Keratinocyte (primary cell): ENCODE data around the gene ATP11A. TPM values are rescaled to one million over a fixed set of nuclear protein-coding genes. Genes with fewer than 3 reads are reported as not detected.
"Not testable (repeated sequence)": the region's sequence is repeated elsewhere in the genome, so short reads cannot be mapped to it uniquely, and the experiment has no call there.

Source experiments
- DNase-seq: peaks from one replicate; pipeline ENCODE4 v3.0.0-alpha.2; 2011; ENCODE audit warnings: low read depth, missing footprints, low spot score
- FAIRE-seq: peaks from 2 replicates; lab custom pipeline; 2011; peaks lifted over from hg19 to GRCh38; lab: Jason Lieb, UNC
- H2AFZ ChIP-seq: 2 replicates; pipeline ENCODE4 v1.6.0; 2012; ENCODE audit warnings: low read length, control low read depth, inconsistent platforms; ENCODE audit not compliant: control insufficient read depth
- H3K27ac ChIP-seq: 2 replicates; pipeline ENCODE4 v1.5.1; 2011; ENCODE audit warnings: low read length; ENCODE audit not compliant: control insufficient read depth, insufficient read depth
- H3K27me3 ChIP-seq: 3 replicates; pipeline ENCODE4 v1.6.0; 2011; ENCODE audit warnings: low read length; ENCODE audit not compliant: control insufficient read depth, insufficient read depth; ENCODE audit errors: extremely low read depth
- H3K36me3 ChIP-seq, 2 experiments: 2 replicates in 1 of 2; 3 replicates in 1 of 2; pipeline ENCODE4 v1.5.1; 2011; ENCODE audit warnings: low read length in 2 of 2, mild to moderate bottlenecking in 1 of 2; ENCODE audit not compliant: control insufficient read depth in 2 of 2, insufficient read depth in 2 of 2; ENCODE audit errors: extremely low read depth in 1 of 2
- H3K4me1 ChIP-seq: 3 replicates; pipeline ENCODE4 v1.5.1; 2011; ENCODE audit warnings: low read length; ENCODE audit not compliant: control insufficient read depth, insufficient read depth; ENCODE audit errors: extremely low read depth
- H3K4me2 ChIP-seq: 3 replicates; pipeline ENCODE4 v1.6.0; 2011; ENCODE audit warnings: low read depth, low read length; ENCODE audit not compliant: control insufficient read depth, insufficient read depth; ENCODE audit errors: extremely low read depth
- H3K4me3 ChIP-seq, 3 experiments: fragments of 200-600 bp in 1 of 3; sonication (generic) in 1 of 3; 2 replicates in 2 of 3; 3 replicates in 1 of 3; pipeline ENCODE4 v1.5.1; 2011 to 2016; ENCODE audit warnings: low read length in 3 of 3, mild to moderate bottlenecking in 3 of 3, control low read depth in 2 of 3, inconsistent platforms in 1 of 3, low read depth in 1 of 3, mixed read lengths in 1 of 3, mixed run types in 1 of 3, moderate library complexity in 1 of 3; ENCODE audit not compliant: control insufficient read depth in 2 of 3, insufficient read depth in 2 of 3; ENCODE audit errors: extremely low read depth in 1 of 3
- H3K79me2 ChIP-seq: 2 replicates; pipeline ENCODE4 v1.6.0; 2012; ENCODE audit warnings: low read length; ENCODE audit not compliant: control insufficient read depth, insufficient read depth
- H3K9ac ChIP-seq: 3 replicates; pipeline ENCODE4 v1.6.0; 2011; ENCODE audit warnings: low read length; ENCODE audit not compliant: control insufficient read depth, insufficient read depth; ENCODE audit errors: extremely low read depth
- H3K9me1 ChIP-seq: 3 replicates; pipeline ENCODE4 v1.6.0; 2011; ENCODE audit warnings: low read length; ENCODE audit not compliant: control insufficient read depth, insufficient read depth; ENCODE audit errors: extremely low read depth
- H3K9me3 ChIP-seq: 2 replicates; pipeline ENCODE4 v1.5.1; 2012; ENCODE audit warnings: low read depth, low read length; ENCODE audit not compliant: control insufficient read depth
- H4K20me1 ChIP-seq: 3 replicates; pipeline ENCODE4 v1.6.0; 2011; ENCODE audit warnings: low read length; ENCODE audit not compliant: control insufficient read depth, insufficient read depth; ENCODE audit errors: extremely low read depth
- CTCF ChIP-seq, 3 experiments: IDR thresholded peaks in 1 of 3; conservative IDR thresholded peaks in 1 of 3; optimal IDR thresholded peaks in 1 of 3; 2 replicates in 2 of 3; 3 replicates in 1 of 3; pipeline versions ENCODE3 to v1.5.1; 2011; ENCODE audit warnings: low read length in 3 of 3, mild to moderate bottlenecking in 3 of 3, moderate library complexity in 2 of 3, control low read depth in 1 of 3, inconsistent platforms in 1 of 3; ENCODE audit not compliant: insufficient read depth in 2 of 3; ENCODE audit errors: extremely low read depth in 1 of 3
- EZH2 ChIP-seq: IDR thresholded peaks from one replicate; pipeline ENCODE4 v1.6.1; 2012; ENCODE audit warnings: inconsistent platforms, mild to moderate bottlenecking, low read length, moderate library complexity
- dilution Hi-C: fragments of 300-500 bp; cut with MboI; formaldehyde crosslinking; loops from one replicate; pipeline ENCODE4 v1.7.0; 2020; ENCODE audit warnings: low sequenced_read_pairs; ENCODE audit not compliant: extremely low pct_ligation_motif_present
- polyA plus RNA-seq, 5 experiments: library from polyadenylated mRNA; depleted of rRNA in 3 of 5; stranded (reverse) in 3 of 5; stranded (forward) in 1 of 5; unstranded in 1 of 5; fragments of >200 nt; gene quantifications; 1 replicate in 1 of 5; 2 replicates in 3 of 5; 3 replicates in 1 of 5; pipeline versions ENCODE4 v1.2.1 to v1.2.3, GENCODE V29; 2011 to 2012; ENCODE audit warnings: missing spikeins in 2 of 5, low read depth in 1 of 5, low replicate concordance in 1 of 5

The ATP11A gene
- polyA plus RNA-seq, 1 donor (not counting 4 experiments of a cell fraction or from before 2014, with no cell fraction given) = 4.3 TPM

GRCh38 chr13:112784811-112785482 is 95.1 kb downstream of the ATP11A start:
- TF ChIP-seq CTCF (optimal IDR thresholded peaks at IDR 0.05 in 1 of 3, IDR thresholded peaks at IDR 0.05 in 1 of 3, conservative IDR thresholded peaks at IDR 0.05 in 1 of 3; ENCODE audit: extremely low read depth in 1 of 3, insufficient read depth in 2 of 3, low read length in 3 of 3) = no peak
- no peak for TF ChIP-seq EZH2
- DNase-seq (no peak), FAIRE-seq (no peak)
- no peaks in the 10 kb centered on the region for H3K9me3 ChIP-seq
- H3K9me1 ChIP-seq = no peaks in the 10 kb centered on the region
- no peak overlapping the region for H2AFZ ChIP-seq
- no peaks in the 10 kb centered on the region for H4K20me1 ChIP-seq
- dilution Hi-C loops = no loop called here
- no peak overlapping the region for H3K4me3 ChIP-seq
- no peak overlapping the region for H3K9ac ChIP-seq
- no peak overlapping the region for H3K27ac ChIP-seq
- H3K4me2 ChIP-seq = no peak overlapping the region
- no peaks in the 10 kb centered on the region for H3K4me1 ChIP-seq
- H3K27me3 ChIP-seq = no peaks in the 10 kb centered on the region
- no peaks in the 10 kb centered on the region for H3K79me2 ChIP-seq
- no peaks in the 10 kb centered on the region for H3K36me3 ChIP-seq

GRCh38 chr13:112785483-112785856 is 95.6 kb downstream of the ATP11A start:
- no peak overlapping the region for H3K4me2 ChIP-seq
- H3K27ac ChIP-seq = no peak overlapping the region
- FAIRE-seq (no peak), DNase-seq (no peak)
- no peaks in the 10 kb centered on the region for H3K79me2 ChIP-seq
- H3K36me3 ChIP-seq = no peaks in the 10 kb centered on the region
- H3K9me1 ChIP-seq = no peaks in the 10 kb centered on the region
- H3K4me1 ChIP-seq = no peaks in the 10 kb centered on the region
- no peaks in the 10 kb centered on the region for H3K9me3 ChIP-seq
- H4K20me1 ChIP-seq = no peaks in the 10 kb centered on the region
- H3K4me3 ChIP-seq = no peak overlapping the region
- no peaks in the 10 kb centered on the region for H3K27me3 ChIP-seq
- no peak overlapping the region for H2AFZ ChIP-seq
- no peak overlapping the region for H3K9ac ChIP-seq
- dilution Hi-C loops = no loop called here
- no peak for TF ChIP-seq EZH2

GRCh38 chr13:112786810-112787209 is 97.0 kb downstream of the ATP11A start:
- H3K36me3 ChIP-seq, H3K9me3 ChIP-seq, H3K27ac ChIP-seq, H3K4me2 ChIP-seq, H3K4me3 ChIP-seq, H3K79me2 ChIP-seq, H3K9ac ChIP-seq, H2AFZ ChIP-seq, FAIRE-seq, H3K27me3 ChIP-seq, H3K9me1 ChIP-seq, H4K20me1 ChIP-seq, H3K4me1 ChIP-seq, DNase-seq, dilution Hi-C loops: not testable (repeated sequence)
